ENCODE measurements around the gene SLC28A3. TPM values are rescaled to one million over a fixed set of nuclear protein-coding genes. Genes with fewer than 3 reads are reported as not detected.

Gene SLC28A3
- total and polyA plus RNA-seq, 12 donors: under 0.01 to 0.40 (median 0.04) TPM; not detected in 9

DNA sequence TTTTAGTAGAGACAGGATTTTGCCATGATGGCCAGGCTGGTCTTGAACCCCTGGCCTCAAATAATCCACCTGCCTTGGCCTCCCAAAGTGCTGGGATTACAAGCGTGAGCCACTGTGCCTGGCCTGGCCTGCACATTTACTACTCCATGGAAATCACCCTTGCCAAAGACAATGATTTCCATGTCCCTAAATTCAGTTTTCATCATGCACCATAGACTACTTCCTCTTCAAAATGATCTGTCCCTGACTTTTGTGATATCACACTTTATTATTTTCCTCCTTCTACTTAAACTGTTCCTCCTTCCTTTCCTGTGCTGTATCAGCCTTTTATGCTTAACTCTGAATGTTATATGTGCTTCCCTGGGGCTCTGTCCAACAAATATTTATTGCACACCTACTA lies 20.3 kb downstream of the SLC28A3 start:
- Histone ChIP-seq H3K9me3 (replicated peaks in 1 of 3) (no peaks in the 10 kb centered on the region), H3K4me3 (no peak overlapping the region), H3K27me3 (no peaks in the 10 kb centered on the region), H3K36me3 (replicated peaks in 1 of 2) (no peaks in the 10 kb centered on the region), H3K27ac (no peak overlapping the region), H3K4me1 (replicated peaks in 1 of 2) (peaks cover 4 to 15% of the 10 kb centered on the region in 2 donors)
- intact Hi-C loops (cut with DNase I): no loop called here
- TF ChIP-seq, protein P1, sequence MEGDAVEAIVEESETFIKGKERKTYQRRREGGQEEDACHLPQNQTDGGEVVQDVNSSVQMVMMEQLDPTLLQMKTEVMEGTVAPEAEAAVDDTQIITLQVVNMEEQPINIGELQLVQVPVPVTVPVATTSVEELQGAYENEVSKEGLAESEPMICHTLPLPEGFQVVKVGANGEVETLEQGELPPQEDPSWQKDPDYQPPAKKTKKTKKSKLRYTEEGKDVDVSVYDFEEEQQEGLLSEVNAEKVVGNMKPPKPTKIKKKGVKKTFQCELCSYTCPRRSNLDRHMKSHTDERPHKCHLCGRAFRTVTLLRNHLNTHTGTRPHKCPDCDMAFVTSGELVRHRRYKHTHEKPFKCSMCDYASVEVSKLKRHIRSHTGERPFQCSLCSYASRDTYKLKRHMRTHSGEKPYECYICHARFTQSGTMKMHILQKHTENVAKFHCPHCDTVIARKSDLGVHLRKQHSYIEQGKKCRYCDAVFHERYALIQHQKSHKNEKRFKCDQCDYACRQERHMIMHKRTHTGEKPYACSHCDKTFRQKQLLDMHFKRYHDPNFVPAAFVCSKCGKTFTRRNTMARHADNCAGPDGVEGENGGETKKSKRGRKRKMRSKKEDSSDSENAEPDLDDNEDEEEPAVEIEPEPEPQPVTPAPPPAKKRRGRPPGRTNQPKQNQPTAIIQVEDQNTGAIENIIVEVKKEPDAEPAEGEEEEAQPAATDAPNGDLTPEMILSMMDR (IDR thresholded peaks at IDR 0.05): no peak
- TF ChIP-seq POLR2A (IDR thresholded peaks at IDR 0.05): no peak
- WGBS, 4 donors: 82 to 96% (median 93%) methylated on average over 1 of the region's 1 CpG
- no peak for DNase-seq

DNA sequence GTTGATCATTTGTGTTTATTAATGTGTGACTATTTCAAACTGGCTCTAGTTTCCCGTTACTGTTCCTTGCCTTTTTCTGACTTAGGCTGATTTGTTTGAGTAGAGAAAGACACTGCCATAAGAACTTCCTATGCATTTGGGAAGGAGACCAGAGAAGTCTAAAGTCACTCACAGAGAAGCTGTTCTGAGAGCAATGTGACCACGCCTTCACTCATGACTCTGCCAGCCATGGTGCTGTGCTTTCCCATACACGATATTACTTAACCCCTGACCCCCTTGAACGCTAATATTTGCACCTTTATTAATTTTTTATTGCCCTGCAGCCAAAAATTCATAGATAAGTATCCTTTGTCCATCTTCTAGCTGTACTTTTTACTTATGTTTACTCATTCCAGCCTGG lies 20.9 kb downstream of the SLC28A3 start:
- TF ChIP-seq, protein P1 (IDR thresholded peaks at IDR 0.05): no peak
- TF ChIP-seq POLR2A (IDR thresholded peaks at IDR 0.05): no peak
- WGBS, 4 donors: 90 to 94% (median 93%) methylated on average over 4 of the region's 4 CpGs
- no peaks in the 10 kb centered on the region for H3K27me3 ChIP-seq
- no peak overlapping the region for H3K27ac ChIP-seq
- intact Hi-C loops (cut with DNase I): loop anchor here (5.0 to 10.0 kb wide), 3 partner anchors 52 to 385 kb away; no protein-coding TSS in a partner anchor
- H3K4me1 ChIP-seq (replicated peaks in 1 of 2): peaks cover 4 to 15% of the 10 kb centered on the region in 2 donors
- no peak overlapping the region for H3K4me3 ChIP-seq
- H3K36me3 ChIP-seq (replicated peaks in 1 of 2): no peaks in the 10 kb centered on the region
- no peaks in the 10 kb centered on the region for H3K9me3 ChIP-seq (replicated peaks in 1 of 3)
- DNase-seq: no peak

DNA sequence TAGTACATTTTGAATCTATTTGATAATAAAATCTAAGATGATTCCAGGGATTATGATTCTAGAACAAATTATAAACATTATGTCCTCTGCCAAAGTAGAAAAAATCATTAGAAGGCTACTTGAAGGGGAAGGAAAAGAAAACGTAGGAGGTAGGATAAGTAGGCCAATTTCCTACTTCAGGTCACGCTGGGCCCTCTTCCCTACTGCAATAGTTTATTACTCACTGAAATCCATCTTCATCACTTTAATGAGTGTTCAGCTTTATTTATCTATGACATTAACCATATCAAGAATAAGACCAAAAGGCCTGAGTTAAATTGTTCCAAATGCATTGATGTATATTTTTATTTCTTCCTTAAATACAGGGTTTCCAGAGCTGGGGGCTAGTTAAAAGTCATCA lies 21.6 kb downstream of the SLC28A3 start:
- Histone ChIP-seq H3K9me3 (replicated peaks in 1 of 3) (no peaks in the 10 kb centered on the region), H3K4me1 (replicated peaks in 1 of 2) (peaks cover 4 to 15% of the 10 kb centered on the region in 2 donors), H3K36me3 (replicated peaks in 1 of 2) (no peaks in the 10 kb centered on the region), H3K27ac (no peak overlapping the region), H3K27me3 (no peaks in the 10 kb centered on the region), H3K4me3 (no peak overlapping the region)
- 49 to 74% (median 68%) methylated on average over 2 of the region's 2 CpGs for WGBS, 4 donors
- DNase-seq: no peak
- TF ChIP-seq POLR2A (IDR thresholded peaks at IDR 0.05): no peak
- intact Hi-C loops (cut with DNase I): loop anchor here (5.0 to 10.0 kb wide), 3 partner anchors 52 to 384 kb away; no protein-coding TSS in a partner anchor

DNA sequence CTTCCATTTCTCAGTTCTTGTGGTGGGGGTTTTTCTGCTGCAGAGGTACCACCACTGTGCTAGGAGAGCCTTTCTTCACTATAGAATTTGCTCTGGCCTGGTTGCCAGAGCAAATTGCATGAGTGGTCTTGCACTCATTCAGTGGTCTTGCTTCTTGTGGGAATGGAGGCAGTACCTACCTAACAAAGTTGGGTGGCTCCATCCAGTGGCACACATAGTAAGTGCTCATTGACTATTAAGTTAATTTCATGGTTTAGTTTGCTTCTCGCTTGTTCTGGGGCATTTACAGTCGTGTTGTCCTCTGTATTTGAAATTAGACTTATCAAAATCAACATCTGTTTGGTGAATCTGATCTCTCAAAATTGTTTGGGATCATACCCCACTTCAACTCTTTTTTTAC lies 23.0 kb downstream of the SLC28A3 start:
- 87 to 94% (median 90%) methylated on average over 2 of the region's 2 CpGs for WGBS, 4 donors
- Histone ChIP-seq H3K4me1 (replicated peaks in 1 of 2) (peaks cover 4 to 15% of the 10 kb centered on the region in 2 donors), H3K36me3 (replicated peaks in 1 of 2) (no peaks in the 10 kb centered on the region), H3K4me3 (no peak overlapping the region), H3K9me3 (replicated peaks in 1 of 3) (no peaks in the 10 kb centered on the region), H3K27ac (no peak overlapping the region), H3K27me3 (no peaks in the 10 kb centered on the region)
- no peak for DNase-seq
- intact Hi-C loops (cut with DNase I): loop anchor here (5.0 to 10.0 kb wide), 3 partner anchors 50 to 383 kb away; no protein-coding TSS in a partner anchor
- TF ChIP-seq, protein P1 (IDR thresholded peaks at IDR 0.05): no peak
- TF ChIP-seq POLR2A (IDR thresholded peaks at IDR 0.05): no peak

DNA sequence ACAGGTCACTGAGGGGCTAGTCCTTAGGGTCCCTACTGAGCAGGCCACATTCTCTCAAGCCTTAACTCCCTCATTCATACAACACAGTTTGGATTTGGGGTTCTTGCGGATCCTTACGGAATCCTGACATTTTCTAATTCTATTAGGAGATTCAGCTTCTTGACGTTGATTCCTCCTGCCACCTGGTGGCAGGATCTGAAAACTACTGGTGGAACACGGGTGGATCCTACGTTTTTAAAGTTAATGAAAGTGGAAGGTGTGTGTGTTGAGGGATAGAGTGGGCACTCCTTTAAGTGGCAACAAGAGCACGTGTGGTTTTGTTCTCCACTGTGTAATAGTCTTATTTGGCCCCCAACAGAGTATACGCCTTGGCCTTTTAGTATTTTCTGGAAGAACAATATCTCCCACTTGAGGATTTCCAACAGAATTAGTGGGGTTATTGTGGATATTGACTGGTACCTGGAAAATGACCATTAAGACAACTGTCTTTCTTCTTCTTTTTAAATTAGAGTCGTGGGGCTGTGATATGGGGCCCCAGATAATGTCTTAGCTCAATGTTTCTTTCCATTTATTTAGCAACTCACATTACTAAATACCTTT lies 25.2 kb downstream of the SLC28A3 start:
- no peaks in the 10 kb centered on the region for H3K9me3 ChIP-seq (replicated peaks in 1 of 3)
- H3K4me3 ChIP-seq: no peak overlapping the region
- intact Hi-C loops (cut with DNase I): loop anchor here (5.0 to 10.0 kb wide), 3 partner anchors 48 to 381 kb away; no protein-coding TSS in a partner anchor
- no peaks in the 10 kb centered on the region for H3K27me3 ChIP-seq
- peak; percentile 45 to 89 (median 70) for DNase-seq
- peaks cover 4 to 15% of the 10 kb centered on the region in 2 donors for H3K4me1 ChIP-seq (replicated peaks in 1 of 2)
- TF ChIP-seq, protein P1 (IDR thresholded peaks at IDR 0.05): peak; percentile 67 to 85 (median 80)
- no peak for TF ChIP-seq POLR2A (IDR thresholded peaks at IDR 0.05)
- H3K36me3 ChIP-seq (replicated peaks in 1 of 2): no peaks in the 10 kb centered on the region
- no peak overlapping the region for H3K27ac ChIP-seq
- WGBS, 4 donors: 4 to 8% (median 7%) methylated on average over 8 of the region's 8 CpGs
